Kidney (tissue), 14 donors: ENCODE measurements around the gene PRDM16. TPM values are rescaled to one million over a fixed set of nuclear protein-coding genes. Genes with fewer than 3 reads are reported as not detected.

Experiments used
- DNase-seq, 5 donors: peaks; one replicate each; pipeline ENCODE4 v3.0.0-alpha.2; 2013 to 2020
- FAIRE-seq: peaks from 2 replicates; lab custom pipeline; 2012; peaks lifted over from hg19 to GRCh38; lab: Jason Lieb, UNC
- H3K27ac ChIP-seq, 2 donors: one replicate each; pipeline ENCODE4 v1.7.0; 2013; ENCODE audit warnings: low read depth in 2 of 2, low read length in 2 of 2, inconsistent platforms in 1 of 2
- H3K27me3 ChIP-seq: one replicate; pipeline ENCODE4 v1.7.1; 2013; ENCODE audit warnings: low read length, inconsistent platforms; ENCODE audit not compliant: control insufficient read depth, insufficient read depth
- H3K36me3 ChIP-seq, 3 donors: one replicate each; pipeline versions ENCODE4 v1.7.0 to v1.7.1; 2013; ENCODE audit warnings: low read length in 3 of 3, control low read depth in 1 of 3, inconsistent platforms in 1 of 3; ENCODE audit not compliant: insufficient read depth in 3 of 3, control insufficient read depth in 2 of 3
- H3K4me1 ChIP-seq, 3 donors: one replicate each; pipeline versions ENCODE4 v1.7.0 to v1.7.1; 2013; ENCODE audit warnings: low read length in 3 of 3, inconsistent platforms in 1 of 3, low read depth in 1 of 3; ENCODE audit not compliant: control insufficient read depth in 2 of 3, insufficient read depth in 2 of 3
- H3K4me3 ChIP-seq, 3 donors: one replicate each; pipeline versions ENCODE4 v1.7.0 to v1.8.1; 2013; ENCODE audit warnings: low read length in 3 of 3, control low read depth in 1 of 3, inconsistent platforms in 1 of 3
- H3K9ac ChIP-seq, 3 donors: one replicate each; pipeline versions ENCODE4 v1.7.0 to v1.7.1; 2013; ENCODE audit warnings: low read length in 3 of 3, control low read depth in 1 of 3, inconsistent platforms in 1 of 3
- H3K9me3 ChIP-seq, 3 donors: one replicate each; pipeline versions ENCODE4 v1.7.0 to v1.7.1; 2013; ENCODE audit warnings: low read length in 3 of 3, control low read depth in 1 of 3, inconsistent platforms in 1 of 3; ENCODE audit not compliant: control insufficient read depth in 2 of 3, insufficient read depth in 1 of 3
- CTCF ChIP-seq: IDR thresholded peaks from 3 replicates; pipeline ENCODE4 v1.5.1; 2012; ENCODE audit warnings: mild to moderate bottlenecking, moderate library complexity, borderline replicate concordance; ENCODE audit not compliant: insufficient read depth; ENCODE audit errors: extremely low read depth
- intact Hi-C: fragments of 100-400 bp; cut with DNase I; formaldehyde crosslinking; loops from one replicate; pipeline ENCODE4 v1.11.1; 2022
- polyA plus RNA-seq: library from polyadenylated mRNA; stranded (reverse); fragments of 350-450 nt; fragmentation: Illumina TruSeq; extraction: RNeasy Lipid Tissue Mini Kit (QIAGEN cat#74804); gene quantifications from one replicate; pipeline ENCODE4 v1.2.3, GENCODE V29; 2014; ENCODE audit warnings: low read depth, low replicate concordance; ENCODE audit not compliant: insufficient read depth
- total RNA-seq: library from RNA; stranded (reverse); fragmentation: NEBNext Ultra II Directional; extraction: Animal tissue kit (Norgen Biotek cat#: 25700); gene quantifications from one replicate; pipeline ENCODE4 v1.2.1, GENCODE V29; 2021
- donor health status: control.
- donor health status: control.
- donor health status: control.
- donor health status: control.
- donor health status: control.
- donor health status: DM: yes; HTN: yes; CAD: no.
- donor health status: Normal renal cell carcinoma (clear cell type).

Gene PRDM16
- total and polyA plus RNA-seq, 2 donors from 2014 or later: 3.0 to 21.9 TPM

GRCh38 chr1:3084726-3085125, 15.7 kb downstream of the PRDM16 start:
- Histone ChIP-seq H3K27ac (no peak overlapping the region), H3K9ac (no peak overlapping the region), H3K36me3 (no peaks in the 10 kb centered on the region)

GRCh38 chr1:3085721-3086120, 16.7 kb downstream of the PRDM16 start:
- FAIRE-seq (no peak), DNase-seq (no peak)
- Histone ChIP-seq H3K36me3 (no peaks in the 10 kb centered on the region), H3K4me3 (no peak overlapping the region), H3K9me3 (no peaks in the 10 kb centered on the region), H3K27ac (no peak overlapping the region), H3K27me3 (no peaks in the 10 kb centered on the region), H3K4me1 (peaks cover 0 to 5% (median 0%) of the 10 kb centered on the region in 3 donors), H3K9ac (no peak overlapping the region)
- intact Hi-C loops: no loop called here
- no peak for TF ChIP-seq CTCF

More at GRCh38 chr1:3084726-3085125, 15.7 kb downstream of the PRDM16 start:
- Histone ChIP-seq H3K9me3 (no peaks in the 10 kb centered on the region), H3K4me1 (peaks cover 0 to 5% (median 0%) of the 10 kb centered on the region in 3 donors), H3K4me3 (no peak overlapping the region), H3K27me3 (peaks cover 2% of the 10 kb centered on the region)
- intact Hi-C loops: no loop called here
- no peak for TF ChIP-seq CTCF
- FAIRE-seq (no peak), DNase-seq (no peak)

- H3K4me1 ChIP-seq: peaks cover 0 to 5% (median 0%) of the 10 kb centered on the region in 3 donors
- no peaks in the 10 kb centered on the region for H3K9me3 ChIP-seq
- no peaks in the 10 kb centered on the region for H3K36me3 ChIP-seq
- no peak for FAIRE-seq
- H3K4me3 ChIP-seq: no peak overlapping the region
- H3K9ac ChIP-seq: no peak overlapping the region
- TF ChIP-seq CTCF: no peak
- intact Hi-C loops: no loop called here
- no peaks in the 10 kb centered on the region for H3K27me3 ChIP-seq
- DNase-seq: no peak
- no peak overlapping the region for H3K27ac ChIP-seq
These were observed 17.4 kb downstream of the PRDM16 start for GRCh38 chr1:3086272-3086974.
